Epidermal melanocyte (primary cell): ENCODE data around the gene TINAG.
"Not testable (repeated sequence)": the region's sequence is repeated elsewhere in the genome, so short reads cannot be mapped to it uniquely, and the experiment has no call there.

Experiments
- DNase-seq: peaks from one replicate; pipeline ENCODE4 v3.0.0; 2011; ENCODE audit warnings: low spot score; ENCODE audit not compliant: insufficient read length

TINAG gene

DNA sequence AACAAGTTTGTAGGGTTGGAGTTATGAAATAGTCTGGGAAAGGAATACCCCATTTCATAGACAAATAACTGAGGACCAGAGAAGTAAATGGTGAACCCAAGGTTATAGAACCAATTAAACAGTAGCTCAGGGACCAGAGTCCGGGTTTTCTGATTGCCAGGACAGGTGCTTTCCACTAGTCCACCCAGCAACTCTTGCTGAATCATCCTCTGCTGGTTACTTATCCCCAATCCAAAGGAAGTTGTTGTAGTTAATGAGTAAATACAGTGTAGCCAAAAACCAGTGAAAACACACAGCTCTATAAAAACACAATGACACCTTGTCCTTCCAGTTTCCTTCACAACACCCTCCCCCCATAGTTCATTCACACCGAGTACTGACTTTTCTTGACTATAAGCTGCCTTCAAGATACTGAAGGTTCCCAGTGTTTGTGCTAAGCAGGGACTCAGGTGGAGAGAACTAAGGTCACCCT, 766 bp upstream of the TINAG start:
- DNase-seq, result no peak

DNA sequence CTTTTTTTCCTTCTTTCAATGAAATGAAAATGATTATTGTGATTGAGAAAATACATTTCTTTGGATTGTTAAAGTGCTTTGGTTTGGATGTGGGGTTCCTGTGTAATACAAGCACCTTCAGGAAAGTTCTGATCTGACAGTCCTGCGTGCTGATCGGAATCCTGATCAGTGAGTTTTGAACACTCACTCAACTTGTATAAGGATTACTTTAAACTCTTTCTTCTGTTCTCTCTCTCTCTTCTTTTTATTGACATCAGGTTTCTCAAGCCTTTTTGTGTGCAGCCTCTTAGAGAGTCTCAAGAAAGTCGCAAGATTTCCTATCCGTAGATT, 710 bp downstream of the TINAG start:
- no peak for DNase-seq

DNA sequence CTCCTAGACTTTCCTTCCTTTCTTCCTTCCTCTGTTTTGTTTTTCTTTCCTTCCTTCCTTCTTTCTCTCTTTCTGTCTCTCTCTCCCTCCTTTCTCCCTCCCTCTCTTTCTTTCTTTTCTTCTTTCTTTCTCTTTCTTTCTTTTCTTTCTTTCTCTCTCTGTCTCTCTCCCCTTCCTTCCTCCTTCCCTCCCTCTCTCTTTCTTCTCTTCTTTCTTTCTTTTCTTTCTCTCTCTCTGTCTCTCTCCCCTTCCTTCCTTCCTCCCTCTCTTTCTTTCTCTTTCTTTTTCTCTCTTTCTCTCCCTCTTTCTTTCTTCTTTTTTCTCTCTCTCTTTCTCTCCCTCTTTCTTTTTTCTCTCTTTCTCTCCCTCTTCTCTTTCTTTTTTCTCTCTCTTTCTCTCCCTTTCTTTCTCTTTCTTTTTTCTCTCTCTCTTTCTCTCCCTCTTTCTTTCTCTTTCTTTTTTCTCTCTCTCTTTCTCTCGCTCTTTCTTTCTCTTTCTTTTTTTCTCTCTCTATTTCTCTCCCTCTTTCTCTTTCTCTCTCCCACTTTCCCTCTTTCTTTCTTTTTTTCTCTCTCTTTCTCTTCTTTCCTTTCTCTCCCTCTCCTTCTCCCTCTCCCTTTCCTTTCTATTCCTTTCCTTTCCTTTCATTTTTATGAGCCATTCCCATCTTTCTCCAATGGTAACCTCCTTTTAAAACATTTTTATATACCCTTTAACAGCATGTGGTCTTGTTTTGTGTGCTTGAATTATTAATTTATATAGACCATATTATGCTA, 2.3 kb downstream of the TINAG start:
- no peak for DNase-seq

GRCh38 chr6:54315656-54316055, 7.4 kb downstream of the TINAG start:
- no peak for DNase-seq

GRCh38 chr6:54320871-54321270, 12.6 kb downstream of the TINAG start:
- no peak for DNase-seq

DNA sequence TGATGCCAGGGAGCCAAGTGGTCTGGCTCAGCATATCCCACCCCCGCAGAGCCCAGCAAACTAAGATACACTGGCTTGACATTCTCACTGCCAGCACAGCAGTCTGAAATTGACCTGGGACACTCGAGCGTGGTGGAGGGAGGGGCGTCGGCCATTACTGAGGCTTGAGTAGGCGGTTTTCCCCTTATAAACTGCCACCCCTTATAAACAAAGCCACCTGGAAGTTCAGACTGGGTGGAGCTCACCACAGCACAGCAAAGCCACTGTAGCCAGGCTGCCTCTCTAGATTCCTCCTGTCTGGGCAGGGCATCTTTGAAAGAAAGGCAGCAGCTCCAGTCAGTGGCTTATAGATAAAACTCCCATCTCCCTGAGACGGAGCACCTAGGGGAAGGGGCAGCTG, 19.4 kb downstream of the TINAG start:
- no peak for DNase-seq

- not testable (repeated sequence) for DNase-seq
Observed at GRCh38 chr6:54331571-54331970, 23.3 kb downstream of the TINAG start.

DNA sequence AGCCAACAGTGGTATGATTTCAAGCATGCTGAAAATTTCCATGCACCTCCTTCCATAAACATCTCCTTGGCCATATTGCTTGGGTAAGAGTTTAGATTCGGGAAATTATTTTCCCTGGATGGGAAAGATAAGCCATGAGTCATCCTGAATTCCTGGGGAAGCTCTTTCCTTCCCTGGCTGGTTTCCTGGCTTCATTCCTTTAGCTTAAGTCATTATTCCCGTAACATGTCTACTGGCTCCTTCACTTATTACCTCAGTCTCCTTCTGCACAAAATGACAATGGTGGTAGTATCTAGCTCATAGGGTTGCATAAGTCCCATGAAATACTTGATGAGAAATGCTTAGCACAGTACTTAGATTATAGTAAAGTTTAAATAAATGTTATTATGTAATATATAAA, 27.6 kb downstream of the TINAG start:
- peak; percentile 28 for DNase-seq

- no peak for DNase-seq
Observed at GRCh38 chr6:54353975-54354374, 45.7 kb downstream of the TINAG start.

GRCh38 chr6:54354608-54355007, 46.4 kb downstream of the TINAG start:
- no peak for DNase-seq

DNA sequence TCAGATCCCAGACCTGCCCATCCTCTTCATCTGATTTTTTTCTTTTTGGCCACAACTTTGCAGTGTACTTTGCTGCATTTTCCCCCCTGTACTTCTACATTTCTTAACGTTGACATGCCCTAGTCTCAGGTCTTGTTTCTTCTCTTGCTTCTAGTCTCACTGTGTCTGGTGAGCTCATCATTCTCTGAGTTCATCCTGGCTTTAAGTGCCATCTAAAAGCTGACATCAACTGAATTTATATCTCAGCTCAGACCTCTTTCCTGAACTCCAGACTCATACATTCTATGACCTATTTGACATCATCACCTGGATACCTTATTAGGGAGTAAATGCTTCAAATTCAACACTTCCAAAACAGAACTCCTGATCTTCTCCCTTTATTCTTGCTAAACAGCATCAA, 48.9 kb downstream of the TINAG start:
- DNase-seq, result no peak

DNA sequence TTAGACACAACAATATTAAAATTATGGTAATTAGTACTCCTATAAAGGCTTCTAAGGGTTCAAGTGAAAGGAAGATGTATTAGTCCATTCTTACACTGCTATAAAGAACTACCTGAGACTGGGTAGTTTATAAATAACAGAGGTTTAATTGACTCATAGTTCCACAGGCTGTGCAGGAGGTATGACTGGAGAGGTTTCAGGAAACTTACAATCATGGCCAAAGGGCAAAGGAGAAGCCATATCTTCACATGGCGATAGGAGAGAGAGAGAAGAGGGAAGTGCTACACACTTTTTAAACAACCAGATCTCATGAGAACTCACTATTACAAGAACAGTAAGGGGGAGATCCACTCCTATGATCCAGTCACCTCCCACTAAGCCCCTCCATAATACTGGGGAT, 52.9 kb downstream of the TINAG start:
- DNase-seq, result no peak

DNA sequence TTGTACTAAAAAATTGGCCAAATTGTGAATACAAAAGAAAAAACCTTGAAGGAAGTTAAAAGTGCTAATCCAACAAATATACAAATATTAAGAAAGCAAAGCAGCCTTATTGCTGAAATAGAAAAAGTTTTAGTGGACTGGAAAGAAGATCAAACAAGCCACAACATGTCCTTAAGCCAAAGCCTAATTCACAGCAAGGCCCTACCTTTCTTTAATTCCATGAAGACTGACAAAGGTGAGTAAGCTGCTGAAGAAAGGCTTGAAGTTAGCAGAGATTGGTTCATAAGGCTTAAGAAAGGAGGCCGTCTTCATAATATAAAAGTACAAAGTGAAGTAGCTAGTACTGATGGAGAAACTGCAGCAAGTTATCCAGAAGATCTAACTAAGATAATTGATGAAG, 53.5 kb downstream of the TINAG start:
- no peak for DNase-seq

- DNase-seq, result no peak
Observed at GRCh38 chr6:54366667-54367327, 58.6 kb downstream of the TINAG start.

DNA sequence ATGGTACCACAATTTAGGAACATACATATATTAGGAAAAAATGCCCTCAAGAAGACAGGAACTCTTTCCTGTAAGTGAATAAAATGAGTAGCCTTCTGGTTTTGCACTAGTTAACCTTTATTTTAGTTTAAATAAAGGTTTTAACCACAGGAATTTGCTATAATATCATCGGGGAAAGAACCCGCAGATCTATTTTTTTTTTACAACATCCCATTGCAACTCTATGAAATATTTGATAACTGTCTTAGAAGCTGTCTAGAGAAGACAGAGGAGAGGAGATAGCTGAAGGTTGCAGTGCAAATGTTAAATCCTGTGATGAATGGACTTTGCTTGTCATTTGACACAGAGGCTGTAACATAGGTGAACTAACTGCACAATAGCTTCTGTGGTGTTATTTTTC, 69.5 kb downstream of the TINAG start:
- no peak for DNase-seq

GRCh38 chr6:54386295-54386694, 78.1 kb downstream of the TINAG start:
- no peak for DNase-seq

DNA sequence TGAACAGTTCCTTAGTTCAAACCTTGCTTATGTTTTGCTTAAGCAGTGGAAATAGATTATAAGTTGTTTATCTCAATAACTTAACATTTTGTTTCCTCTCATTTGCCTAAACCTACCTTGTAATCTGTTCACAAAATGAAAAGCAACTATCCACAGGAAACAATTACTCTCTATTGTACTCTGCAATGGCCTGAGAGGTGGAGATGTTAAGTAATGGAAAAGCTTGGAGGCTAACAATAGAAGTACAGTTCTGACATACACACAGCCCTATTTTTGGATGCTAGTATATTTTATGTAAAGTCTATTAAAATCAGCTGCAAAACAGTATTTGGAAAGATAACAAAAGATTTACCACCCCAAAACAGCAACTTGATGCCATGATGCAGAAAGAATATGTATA, 82.1 kb downstream of the TINAG start:
- DNase-seq, result no peak

- DNase-seq, result no peak
Observed at GRCh38 chr6:54391577-54391976, 83.3 kb downstream of the TINAG start.

DNA sequence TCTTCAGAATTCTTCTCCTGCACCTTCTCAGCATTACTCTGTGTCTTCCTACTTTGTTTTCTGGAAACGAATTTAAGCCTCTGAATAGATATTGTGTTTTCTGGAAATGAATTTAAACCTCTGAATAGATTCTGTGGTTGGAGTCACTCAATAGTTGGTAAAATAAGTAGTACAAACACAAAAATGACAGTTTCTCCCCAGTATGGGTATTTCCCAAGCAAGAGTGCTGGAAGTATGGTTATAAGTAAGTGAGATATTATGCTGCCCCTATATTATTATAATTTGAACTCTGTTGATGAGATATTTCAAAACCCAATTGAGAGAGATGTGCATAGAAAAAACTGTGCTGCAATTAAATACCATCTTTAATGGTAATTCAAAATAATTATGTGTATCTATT, 94.9 kb downstream of the TINAG start:
- no peak for DNase-seq

DNA sequence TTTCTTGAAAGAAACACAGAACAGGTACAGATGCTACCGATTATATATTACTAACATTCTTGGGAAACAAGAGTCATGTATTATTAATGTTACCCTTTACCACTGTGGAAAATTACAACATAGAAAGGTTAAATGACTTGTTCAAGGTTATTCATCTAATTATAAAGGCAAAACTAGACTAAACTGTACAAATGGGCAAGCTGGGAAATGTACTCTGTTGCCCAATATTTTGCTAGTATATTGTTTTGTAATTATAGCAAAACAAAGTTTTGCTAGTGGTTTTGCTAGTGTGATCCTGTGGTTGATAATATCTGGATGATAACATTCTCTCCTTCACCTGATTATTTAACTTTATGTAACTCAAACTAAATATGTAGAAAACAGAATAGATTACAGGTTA, 96.5 kb downstream of the TINAG start:
- DNase-seq, result no peak

DNA sequence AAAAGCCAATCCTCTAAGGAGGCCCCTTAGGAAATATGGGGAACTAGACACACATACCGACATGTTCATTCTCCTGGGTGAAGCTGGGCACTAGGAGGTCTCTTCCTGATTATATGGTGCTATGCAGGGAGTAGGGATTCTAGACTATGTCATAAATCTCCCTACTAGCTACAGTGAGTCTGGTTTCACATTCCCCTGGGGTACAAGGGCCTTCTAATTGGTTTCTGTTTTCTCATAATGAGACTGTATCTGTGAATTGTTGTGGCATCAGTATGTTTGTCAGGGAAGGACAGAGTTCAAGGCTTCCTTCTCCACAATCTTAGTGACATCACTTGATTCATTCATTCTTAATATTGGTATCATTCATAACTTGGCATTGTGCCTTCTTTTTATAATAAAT, 103.5 kb downstream of the TINAG start:
- no peak for DNase-seq

DNA sequence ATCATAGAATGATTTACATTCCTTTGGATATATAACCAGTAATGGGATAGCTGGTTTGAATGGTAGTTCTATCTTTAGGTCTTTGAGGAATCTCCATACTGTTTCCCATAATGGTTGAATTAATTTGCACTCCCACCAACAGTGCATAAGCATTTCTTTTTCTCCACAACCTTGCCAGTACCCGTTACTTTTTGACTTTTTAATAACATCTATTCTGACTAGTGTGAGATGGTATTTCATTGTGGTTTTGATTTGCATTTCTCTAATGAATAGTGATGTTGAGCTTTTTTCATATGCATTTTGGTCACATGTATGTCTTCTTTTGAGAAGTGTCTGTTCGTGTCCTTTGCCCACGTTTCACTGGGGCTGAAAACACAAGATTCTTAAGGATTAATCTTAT, 107.3 kb downstream of the TINAG start:
- no peak for DNase-seq

DNA sequence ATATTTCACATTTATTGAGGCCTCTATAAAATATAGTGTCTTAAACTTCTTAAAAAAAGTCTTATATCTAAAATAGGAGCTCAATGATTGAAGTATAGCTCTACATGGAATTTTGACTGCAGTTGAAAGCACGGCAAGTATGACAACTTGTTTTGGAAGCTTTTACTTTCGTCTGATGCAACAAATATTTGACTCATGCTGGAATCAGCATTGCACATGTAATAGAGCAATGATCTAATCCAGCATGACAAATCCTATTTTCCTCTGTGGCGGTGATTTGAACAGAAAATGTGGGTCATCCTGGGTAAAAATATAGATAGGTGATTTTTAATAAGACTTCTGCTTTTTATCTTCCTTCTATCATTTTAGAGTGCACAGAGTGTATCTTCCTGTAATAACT, 111.6 kb downstream of the TINAG start:
- DNase-seq, result no peak
